ENCODE results near the gene SMIM8. TPM values are rescaled to one million over a fixed set of nuclear protein-coding genes. Genes with fewer than 3 reads are reported as not detected.

SMIM8 gene
- total and polyA plus RNA-seq, 2 experiments from 2014 or later = 11.4 to 23.5 TPM

GRCh38 chr6:87340230-87340629 is 17.8 kb downstream of the SMIM8 start:
- TF ChIP-seq JUNB (IDR thresholded peaks at IDR 0.05; ENCODE audit: unreplicated experiment) (no peak), ZNF114 (CRISPR knock-in tag; IDR thresholded peaks at IDR 0.05) (no peak), EZH2phosphoT487 (IDR thresholded peaks at IDR 0.05; ENCODE audit: unreplicated experiment) (no peak), STAT1 (IDR thresholded peaks at IDR 0.05; ENCODE audit: unreplicated experiment) (no peak), NANOG (IDR thresholded peaks at IDR 0.05; ENCODE audit: borderline replicate concordance) (no peak), ETS1 (IDR thresholded peaks at IDR 0.05) (no peak), POLR2AphosphoS5 (IDR thresholded peaks at IDR 0.05; ENCODE audit: low read depth) (no peak), REST (IDR thresholded peaks at IDR 0.05; ENCODE audit: unreplicated experiment) (no peak), EZH2 (IDR thresholded peaks at IDR 0.05; ENCODE audit: low read depth, unreplicated experiment) (no peak), CREB1 (CRISPR knock-in tag; IDR thresholded peaks at IDR 0.05; ENCODE audit: low read depth) (no peak), CTCF (conservative IDR thresholded peaks at IDR 0.05; ENCODE audit: low read depth in 2 of 2) (no peak), ZNF462 (CRISPR knock-in tag; IDR thresholded peaks at IDR 0.05) (no peak), ZNF331 (CRISPR knock-in tag; IDR thresholded peaks at IDR 0.05; ENCODE audit: low read depth) (no peak)
- Histone ChIP-seq H2AFZ (no peak overlapping the region), H3K79me2 (replicated peaks; ENCODE audit: insufficient read depth) (no peaks in the 10 kb centered on the region), H3K4me2 (no peak overlapping the region), H3K4me3 (no peak overlapping the region), H3K36me3 (ENCODE audit: insufficient read depth) (no peaks in the 10 kb centered on the region), H3K27ac (ENCODE audit: low read depth) (no peak overlapping the region), H3K4me1 (ENCODE audit: insufficient read depth) (peaks cover 4% of the 10 kb centered on the region), H4K20me1 (replicated peaks; ENCODE audit: insufficient read depth) (no peaks in the 10 kb centered on the region), H3K9me2 (ENCODE audit: insufficient read depth) (no peaks in the 10 kb centered on the region), H3F3A (replicated peaks; ENCODE audit: low read depth) (no peaks in the 10 kb centered on the region), H3K27me3 (ENCODE audit: insufficient read depth) (no peaks in the 10 kb centered on the region)
- H3K4me3 Mint-ChIP-seq = no peak overlapping the region
- H3K9me3 Mint-ChIP-seq = no peaks in the 10 kb centered on the region
- no peak for DNase-seq (ENCODE audit: low spot score)
- no peaks in the 10 kb centered on the region for H3K36me3 Mint-ChIP-seq (ENCODE audit: low read depth)
- H3K27ac Mint-ChIP-seq = no peak overlapping the region
- H3K27me3 Mint-ChIP-seq (ENCODE audit: insufficient read depth, low read depth, poor library complexity) = no peaks in the 10 kb centered on the region
- no peak for ATAC-seq
- peaks cover 14% of the 10 kb centered on the region for H3K4me1 Mint-ChIP-seq

All from GM23338 (cell line).